HG03354 (cell line): ENCODE measurements around the gene ACTR10.
A peak's percentile ranks its signal among the peaks of the same experiment; 100 is the strongest.
"Not testable (repeated sequence)": the region's sequence is repeated elsewhere in the genome, so short reads cannot be mapped to it uniquely, and the experiment has no call there.

ENCODE experiments used
- ATAC-seq: cut with Tn5 transposase; IDR thresholded peaks from one replicate; pipeline ENCODE4 v1.9.1; 2021; ENCODE audit warnings: mild to moderate bottlenecking; ENCODE audit not compliant: unreplicated experiment, poor library complexity, severe bottlenecking

The ACTR10 gene

GRCh38 chr14:58215191-58215914 is 15.4 kb downstream of the ACTR10 start:
- no peak for ATAC-seq

DNA sequence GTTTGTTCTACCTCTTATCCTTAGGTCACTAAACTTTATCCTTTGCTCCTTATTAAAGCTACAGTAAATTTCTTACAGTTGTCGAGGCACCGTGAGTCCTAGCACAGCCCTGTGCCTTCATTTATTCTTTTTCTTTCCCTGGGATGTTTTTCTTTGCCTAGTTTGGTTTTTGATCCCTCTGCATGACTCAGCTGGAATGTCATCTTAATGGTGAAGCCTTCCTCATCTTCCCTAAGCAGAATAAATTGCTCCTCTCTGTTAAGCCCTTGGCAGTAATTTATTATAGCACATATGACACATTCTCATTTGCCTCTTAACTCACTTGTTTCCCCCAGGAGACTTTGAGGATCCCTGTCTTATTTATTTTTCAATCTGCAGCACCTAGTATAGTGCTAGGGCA is 16.6 kb downstream of the ACTR10 start:
- no peak for ATAC-seq

- ATAC-seq = no peak
Observed at GRCh38 chr14:58227096-58227819, 27.3 kb downstream of the ACTR10 start.

DNA sequence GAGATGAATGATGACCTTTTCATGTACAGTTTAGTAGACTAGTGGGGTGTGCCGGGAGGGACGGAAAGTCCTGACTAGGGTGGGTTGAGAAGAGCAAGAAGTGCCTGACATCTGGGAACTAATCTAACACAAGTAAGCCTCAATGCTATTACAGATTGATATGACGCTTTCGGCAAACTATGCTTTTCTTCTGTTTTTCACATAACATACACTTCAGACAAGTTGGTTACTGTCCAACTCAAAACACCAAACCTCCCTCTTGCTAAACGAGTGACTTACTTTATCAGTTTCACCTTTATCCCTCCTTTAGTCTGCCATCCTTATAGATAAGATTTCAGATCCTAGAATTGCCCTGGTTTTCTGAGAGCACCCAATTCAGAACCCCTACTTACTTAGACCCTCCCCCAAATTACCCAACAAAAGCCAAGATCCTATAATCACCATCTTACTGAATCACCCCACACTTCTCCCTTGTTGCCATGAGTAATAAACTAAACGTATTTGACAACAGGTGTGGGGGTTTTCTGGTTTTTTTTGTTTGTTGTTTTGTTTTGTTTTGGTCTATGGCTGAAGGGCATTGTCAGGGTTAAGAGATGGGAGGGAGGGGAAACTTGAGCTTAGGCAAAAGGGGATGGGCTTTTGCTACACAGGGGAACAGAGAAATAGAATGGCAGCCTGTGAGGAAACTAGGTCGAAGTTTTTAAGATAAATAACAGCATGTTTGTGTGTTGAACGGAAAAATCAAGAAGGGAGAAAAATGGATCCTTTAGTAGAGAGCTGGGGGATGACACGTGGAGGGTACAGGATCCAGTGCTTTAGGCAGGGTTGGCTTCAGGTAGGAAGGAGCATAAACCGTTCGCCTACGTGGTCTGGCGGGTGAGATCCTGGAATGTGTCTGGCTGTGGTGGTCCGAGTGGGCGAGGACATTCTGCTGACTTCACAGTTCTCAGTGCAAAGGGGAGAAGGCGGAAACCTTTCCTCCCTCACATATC is 38.6 kb downstream of the ACTR10 start:
- no peak for ATAC-seq

GRCh38 chr14:58239244-58240195 is 39.6 kb downstream of the ACTR10 start:
- ATAC-seq = no peak

- ATAC-seq = peak; percentile 46
Observed at GRCh38 chr14:58243790-58244555, 44.0 kb downstream of the ACTR10 start.

DNA sequence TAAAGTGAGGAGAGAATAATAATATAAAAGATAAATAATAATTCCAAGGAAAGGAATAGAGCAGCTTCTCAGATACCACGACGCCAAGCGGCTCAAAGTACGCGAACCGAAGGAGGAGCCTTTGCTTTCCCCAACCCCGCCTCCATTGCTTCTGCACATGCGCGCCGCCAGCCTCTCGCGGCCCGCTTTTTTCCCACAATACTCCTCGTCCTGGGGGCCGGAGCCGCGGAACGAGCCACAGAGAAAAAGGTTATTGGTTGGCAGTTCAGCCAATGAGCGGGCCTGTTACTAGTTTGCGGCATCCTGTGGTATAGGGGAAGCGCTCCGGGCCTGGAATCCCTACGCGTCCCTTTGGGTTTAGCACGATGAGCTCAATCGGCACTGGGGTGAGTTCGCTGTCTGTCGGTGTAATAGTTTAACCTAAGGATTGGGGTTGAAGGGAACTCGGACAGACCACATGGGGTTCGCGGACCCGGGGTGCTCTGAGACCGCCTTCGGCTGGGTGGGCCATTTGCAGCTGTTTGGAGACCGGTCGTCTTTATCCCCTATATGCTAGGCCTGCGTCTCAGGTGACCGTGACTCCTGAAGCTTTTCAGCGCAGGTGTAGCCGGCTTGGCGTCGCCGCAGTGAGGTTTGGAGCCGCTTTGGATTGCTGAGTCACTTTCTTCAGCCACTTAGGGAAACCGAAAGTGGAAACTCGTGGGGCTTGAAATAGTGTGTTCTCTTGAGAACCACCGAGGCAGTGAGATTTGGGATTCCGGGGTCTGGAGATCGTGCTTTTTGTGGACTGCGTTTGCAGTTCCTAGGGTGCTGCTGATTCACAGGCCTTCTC is 44.8 kb downstream of the ACTR10 start, which contains the start of gene PSMA3:
Gene PSMA3 (plus strand): TSS at position 288 of the 832 bp plus-strand sequence. CDS start 78 bp downstream, at position 366.
- ATAC-seq = peak; percentile 94

- no peak for ATAC-seq
Observed at GRCh38 chr14:58245562-58245961, 45.6 kb downstream of the ACTR10 start.

- no peak for ATAC-seq
Observed at GRCh38 chr14:58249611-58250010, 49.7 kb downstream of the ACTR10 start.

DNA sequence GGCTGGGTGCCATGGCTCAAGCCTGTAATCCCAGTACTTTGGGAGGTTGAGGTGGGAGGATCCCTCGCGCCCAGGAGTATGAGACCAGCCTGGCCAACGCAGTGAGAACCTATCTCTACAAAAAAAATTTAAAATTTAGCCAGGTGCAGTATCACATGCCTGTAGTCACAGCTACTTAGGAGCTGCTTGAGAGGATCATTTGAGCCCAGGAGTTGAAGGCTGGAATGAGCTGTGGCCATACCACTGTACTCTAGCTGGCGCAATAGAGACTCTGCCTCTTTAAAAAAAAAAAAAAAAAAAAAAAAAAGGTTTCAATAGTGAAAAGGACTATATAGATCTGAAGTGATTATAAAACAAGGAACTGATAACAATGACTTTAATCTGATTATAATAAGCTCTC is 58.2 kb downstream of the ACTR10 start:
- no peak for ATAC-seq

- not testable (repeated sequence) for ATAC-seq
Observed at GRCh38 chr14:58262005-58262404, 62.1 kb downstream of the ACTR10 start.

GRCh38 chr14:58265401-58265800 is 65.5 kb downstream of the ACTR10 start:
- no peak for ATAC-seq

DNA sequence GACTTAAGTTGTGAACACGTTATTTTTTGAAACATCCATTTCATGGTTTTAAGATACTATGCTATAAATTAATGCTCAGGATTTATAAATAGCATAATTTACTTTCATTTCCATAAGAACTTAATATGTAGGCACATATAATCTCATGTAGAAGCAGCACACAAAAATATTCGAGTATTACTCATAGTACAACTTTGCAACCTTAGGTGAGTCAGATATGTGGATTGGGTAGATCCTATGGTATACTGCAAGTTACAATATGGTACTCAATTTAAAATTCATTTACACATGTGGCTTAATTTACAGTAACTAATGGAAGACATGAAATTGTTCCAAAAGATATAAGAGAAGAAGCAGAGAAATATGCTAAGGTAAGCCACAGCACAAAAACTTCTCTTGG is 70.7 kb downstream of the ACTR10 start:
- ATAC-seq = no peak

DNA sequence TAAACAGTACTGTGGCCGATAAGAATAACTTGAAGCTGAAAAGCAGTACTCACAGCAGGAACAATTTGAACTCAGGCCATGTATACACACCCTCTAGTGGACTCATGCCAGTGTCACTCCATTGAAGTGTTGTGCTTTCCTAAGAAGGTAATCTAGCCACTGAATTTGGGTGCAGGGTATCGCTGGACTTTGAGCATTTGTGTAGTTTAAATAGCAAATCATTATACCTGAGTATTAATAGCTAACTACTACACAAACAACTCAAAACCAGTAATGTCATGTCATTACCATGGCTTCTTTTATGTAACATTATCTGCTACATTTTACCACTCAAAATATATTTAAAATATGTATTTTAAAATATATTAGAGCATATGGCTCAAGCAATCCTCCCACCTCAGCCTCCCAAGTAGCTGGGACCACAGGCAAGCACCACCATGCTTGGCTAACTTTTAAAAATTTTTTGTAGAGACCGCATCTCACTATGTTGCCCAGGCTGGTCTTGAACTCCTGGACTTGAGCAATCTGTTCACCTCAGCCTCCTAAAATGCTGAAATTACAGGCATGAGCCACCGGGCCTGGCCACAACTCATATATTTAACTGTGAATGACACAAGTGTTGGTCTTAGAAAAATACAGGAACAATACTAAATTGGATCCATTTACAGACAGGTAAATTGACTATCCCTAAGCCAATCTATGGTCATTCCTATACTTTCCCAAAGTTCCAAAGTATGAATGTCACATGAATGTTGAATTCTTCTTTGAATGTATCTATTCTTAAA is 72.8 kb downstream of the ACTR10 start:
- no peak for ATAC-seq

DNA sequence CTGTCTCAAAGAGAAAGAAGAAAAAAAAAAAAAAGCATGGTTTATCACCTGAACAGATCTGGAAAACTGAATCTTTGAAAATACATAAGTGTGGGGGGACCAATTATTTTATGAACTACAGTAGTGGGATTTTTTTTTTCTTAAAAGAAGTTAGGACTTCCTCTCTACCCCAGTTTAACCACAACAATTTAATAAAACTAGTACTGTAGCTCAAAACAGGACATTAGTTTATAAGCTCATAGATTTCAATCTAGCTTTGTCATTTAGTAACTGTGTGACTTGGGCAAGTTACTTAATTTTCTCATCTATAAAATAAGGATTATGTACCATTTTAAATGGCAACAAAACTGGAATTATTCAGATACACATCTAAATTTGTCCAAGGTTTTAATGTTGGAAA is 74.9 kb downstream of the ACTR10 start:
- no peak for ATAC-seq

- ATAC-seq = no peak
Observed at GRCh38 chr14:58275527-58276190, 75.7 kb downstream of the ACTR10 start.
